Mesendoderm (in vitro differentiated cells): ENCODE measurements around the gene TEX55.
"Not testable (repeated sequence)": the region's sequence is repeated elsewhere in the genome, so short reads cannot be mapped to it uniquely, and the experiment has no call there.

Experiments
- DNase-seq: peaks from one replicate; pipeline ENCODE4 v3.0.0; 2013
- H2AK5ac ChIP-seq: 2 replicates; pipeline ENCODE4 v1.6.1; 2013; ENCODE audit warnings: low read length, inconsistent platforms
- H2BK120ac ChIP-seq: 2 replicates; pipeline ENCODE4 v1.6.1; 2013; ENCODE audit warnings: low read depth, mild to moderate bottlenecking, low read length, moderate library complexity, mixed read lengths
- H2BK15ac ChIP-seq: replicated peaks from 2 replicates; pipeline ENCODE4 v1.6.1; 2013; ENCODE audit warnings: low read depth, mild to moderate bottlenecking, moderate library complexity
- H2BK5ac ChIP-seq: 2 replicates; pipeline ENCODE4 v1.6.1; 2013; ENCODE audit warnings: low read length, inconsistent platforms
- H3K18ac ChIP-seq: 2 replicates; pipeline ENCODE4 v1.6.1; 2013; ENCODE audit warnings: mild to moderate bottlenecking, low read length, mixed read lengths
- H3K23ac ChIP-seq: one replicate; pipeline ENCODE4 v1.6.1; 2013; ENCODE audit warnings: low read length
- H3K27ac ChIP-seq: 2 replicates; pipeline ENCODE4 v1.5.1; 2013; ENCODE audit warnings: low read depth, mild to moderate bottlenecking, inconsistent platforms, low read length, moderate library complexity
- H3K27me3 ChIP-seq: 2 replicates; pipeline ENCODE4 v1.6.1; 2013; ENCODE audit warnings: low read length, control low read depth, mild to moderate bottlenecking, inconsistent platforms; ENCODE audit not compliant: insufficient read depth, poor library complexity
- H3K36me3 ChIP-seq: 2 replicates; pipeline ENCODE4 v1.6.1; 2013; ENCODE audit warnings: low read length, inconsistent platforms; ENCODE audit not compliant: control insufficient read depth, insufficient read depth
- H3K4ac ChIP-seq: one replicate; pipeline ENCODE4 v1.6.1; 2013; ENCODE audit warnings: low read depth, mild to moderate bottlenecking, low read length, moderate library complexity
- H3K4me1 ChIP-seq: 2 replicates; pipeline ENCODE4 v1.6.1; 2013; ENCODE audit warnings: low read depth, low read length, inconsistent platforms; ENCODE audit not compliant: control insufficient read depth
- H3K4me2 ChIP-seq: 2 replicates; pipeline ENCODE4 v1.6.1; 2013; ENCODE audit warnings: low read length
- H3K4me3 ChIP-seq: 2 replicates; pipeline ENCODE4 v1.5.1; 2013; ENCODE audit warnings: mild to moderate bottlenecking, low read length
- H3K56ac ChIP-seq: one replicate; pipeline ENCODE4 v1.6.1; 2013; ENCODE audit warnings: low read length
- H3K79me1 ChIP-seq: 2 replicates; pipeline ENCODE4 v1.6.1; 2013; ENCODE audit warnings: low read length, inconsistent platforms
- H3K79me2 ChIP-seq: 2 replicates; pipeline ENCODE4 v1.6.1; 2013; ENCODE audit warnings: mild to moderate bottlenecking, low read length; ENCODE audit not compliant: control insufficient read depth, insufficient read depth
- H3K9ac ChIP-seq: 2 replicates; pipeline ENCODE4 v1.6.1; 2013; ENCODE audit warnings: low read length, inconsistent platforms
- H4K5ac ChIP-seq: one replicate; pipeline ENCODE4 v1.6.1; 2013; ENCODE audit warnings: low read length
- H4K8ac ChIP-seq: one replicate; pipeline ENCODE4 v1.6.1; 2013; ENCODE audit warnings: low read depth, mild to moderate bottlenecking, control low read depth, low read length, moderate library complexity
- WGBS: extraction: QIAGEN DNeasy Blood & Tissue Kit; methylation state at CpG from one replicate; pipeline ENCODE4 v1.1.7; 2013; ENCODE audit warnings: low lambda C conversion rate, missing lambda C conversion rate; ENCODE audit not compliant: insufficient coverage; ENCODE audit errors: extremely low coverage; 5-methylcytosine and 5-hydroxymethylcytosine counted together

The TEX55 gene

GRCh38 chr3:119161240-119161639 lies 15.3 kb downstream of the TEX55 start:
- no peak overlapping the region for H3K4me2 ChIP-seq
- no CpG with 5 or more reads among the region's 2 CpGs for WGBS
- no peak for DNase-seq
- no peak overlapping the region for H2BK15ac ChIP-seq
- H4K8ac ChIP-seq = no peak overlapping the region
- no peak overlapping the region for H3K27ac ChIP-seq
- no peaks in the 10 kb centered on the region for H3K4me1 ChIP-seq
- H3K18ac ChIP-seq = no peak overlapping the region
- no peak overlapping the region for H2BK120ac ChIP-seq
- H3K4ac ChIP-seq = no peak overlapping the region
- no peak overlapping the region for H4K5ac ChIP-seq
- H3K79me1 ChIP-seq = no peaks in the 10 kb centered on the region
- H3K9ac ChIP-seq = no peak overlapping the region
- no peak overlapping the region for H2BK5ac ChIP-seq
- no peaks in the 10 kb centered on the region for H3K79me2 ChIP-seq
- H3K4me3 ChIP-seq = no peak overlapping the region
- no peak overlapping the region for H2AK5ac ChIP-seq
- H3K27me3 ChIP-seq = no peaks in the 10 kb centered on the region
- H3K23ac ChIP-seq = no peak overlapping the region
- H3K56ac ChIP-seq = no peak overlapping the region
- no peaks in the 10 kb centered on the region for H3K36me3 ChIP-seq

- not testable (repeated sequence) for H3K4me2 ChIP-seq, H3K4me3 ChIP-seq, H2BK120ac ChIP-seq, H3K23ac ChIP-seq, DNase-seq, H3K27ac ChIP-seq, H2AK5ac ChIP-seq, H3K36me3 ChIP-seq, H4K8ac ChIP-seq, H3K79me2 ChIP-seq, H3K27me3 ChIP-seq, H3K56ac ChIP-seq, H2BK15ac ChIP-seq, H3K79me1 ChIP-seq, H3K4me1 ChIP-seq, H3K4ac ChIP-seq, H2BK5ac ChIP-seq, H3K9ac ChIP-seq, H4K5ac ChIP-seq, H3K18ac ChIP-seq
- WGBS = no CpG with 5 or more reads among the region's 9 CpGs
Observed at GRCh38 chr3:119164745-119165144, 18.8 kb downstream of the TEX55 start.

- H3K4ac ChIP-seq = no peak overlapping the region
- H2BK120ac ChIP-seq = no peak overlapping the region
- H3K4me1 ChIP-seq = no peaks in the 10 kb centered on the region
- no peaks in the 10 kb centered on the region for H3K79me2 ChIP-seq
- no peak overlapping the region for H3K18ac ChIP-seq
- no peak overlapping the region for H2AK5ac ChIP-seq
- no peak overlapping the region for H4K8ac ChIP-seq
- no peak overlapping the region for H3K23ac ChIP-seq
- H3K27ac ChIP-seq = no peak overlapping the region
- no peak overlapping the region for H3K9ac ChIP-seq
- H3K4me2 ChIP-seq = no peak overlapping the region
- no peak for DNase-seq
- no peak overlapping the region for H3K4me3 ChIP-seq
- no CpG with 5 or more reads among the region's 3 CpGs for WGBS
- H3K56ac ChIP-seq = no peak overlapping the region
- no peaks in the 10 kb centered on the region for H3K79me1 ChIP-seq
- no peaks in the 10 kb centered on the region for H3K36me3 ChIP-seq
- H4K5ac ChIP-seq = no peak overlapping the region
- no peak overlapping the region for H2BK15ac ChIP-seq
- H2BK5ac ChIP-seq = no peak overlapping the region
- H3K27me3 ChIP-seq = no peaks in the 10 kb centered on the region
Observed at GRCh38 chr3:119170821-119171220, 24.9 kb downstream of the TEX55 start.

GRCh38 chr3:119173325-119173724 lies 27.4 kb downstream of the TEX55 start, which contains the start of gene UPK1B:
Gene UPK1B (plus strand): TSS chr3:119173598. CDS start chr3:119186742, 13,144 bp downstream.
- Histone ChIP-seq H3K27me3 (no peaks in the 10 kb centered on the region), H3K56ac (no peak within 1 kb of the TSS), H3K9ac (peak within 1 kb of the TSS; percentile 9), H3K27ac (no peak within 1 kb of the TSS), H2BK15ac (no peak within 1 kb of the TSS), H3K36me3 (no peaks in the 10 kb centered on the region), H4K5ac (no peak within 1 kb of the TSS), H4K8ac (no peak within 1 kb of the TSS), H3K4me1 (no peaks in the 10 kb centered on the region), H3K4me3 (no peak within 1 kb of the TSS), H3K79me1 (no peaks in the 10 kb centered on the region), H2BK5ac (no peak within 1 kb of the TSS), H3K4me2 (no peak within 1 kb of the TSS), H2AK5ac (no peak within 1 kb of the TSS), H3K4ac (no peak within 1 kb of the TSS), H3K18ac (no peak within 1 kb of the TSS), H3K23ac (no peak within 1 kb of the TSS), H2BK120ac (no peak within 1 kb of the TSS), H3K79me2 (no peaks in the 10 kb centered on the region)
- peak; percentile 82 for DNase-seq
- WGBS = no CpG with 5 or more reads among the region's 13 CpGs

- H3K79me2 ChIP-seq = no peaks in the 10 kb centered on the region
- H3K56ac ChIP-seq = no peak overlapping the region
- no peak overlapping the region for H4K8ac ChIP-seq
- no peak overlapping the region for H2BK5ac ChIP-seq
- H3K18ac ChIP-seq = no peak overlapping the region
- no peak overlapping the region for H3K23ac ChIP-seq
- H3K36me3 ChIP-seq = no peaks in the 10 kb centered on the region
- H3K27me3 ChIP-seq = no peaks in the 10 kb centered on the region
- no peak overlapping the region for H3K4me3 ChIP-seq
- no peak for DNase-seq
- H2AK5ac ChIP-seq = no peak overlapping the region
- no peaks in the 10 kb centered on the region for H3K4me1 ChIP-seq
- no peak overlapping the region for H2BK15ac ChIP-seq
- no peak overlapping the region for H3K4me2 ChIP-seq
- H3K79me1 ChIP-seq = no peaks in the 10 kb centered on the region
- H4K5ac ChIP-seq = no peak overlapping the region
- H3K27ac ChIP-seq = no peak overlapping the region
- no peak overlapping the region for H2BK120ac ChIP-seq
- no CpG with 5 or more reads among the region's 10 CpGs for WGBS
- H3K4ac ChIP-seq = no peak overlapping the region
- no peak overlapping the region for H3K9ac ChIP-seq
Observed at GRCh38 chr3:119175872-119176756, 30.1 kb downstream of the TEX55 start.
